H1 (cell line): ENCODE measurements around the gene FOXP2. TPM values are rescaled to one million over a fixed set of nuclear protein-coding genes. Genes with fewer than 3 reads are reported as not detected.

Source experiments
- CTCF ChIA-PET: fragments of 300-600 bp; sonication (Branson Sonifier 250); formaldehyde crosslinking; loops from one replicate; lab custom pipeline; 2021; ENCODE audit not compliant: partially characterized antibody; lab: Charles Lee
- POLR2A ChIA-PET: fragments of 300-600 bp; sonication (Branson Sonifier 250); formaldehyde crosslinking; loops from one replicate; lab custom pipeline; 2021; ENCODE audit warnings: inconsistent platforms; ENCODE audit not compliant: partially characterized antibody; lab: Charles Lee
- DNase-seq, 2 experiments: peaks; one replicate each; pipeline versions ENCODE4 v3.0.0 to v3.0.0-alpha.2; 2010 to 2022; ENCODE audit warnings: low spot score in 2 of 2, low read depth in 1 of 2, mixed read lengths in 1 of 2
- FAIRE-seq: peaks from 2 replicates; lab custom pipeline; 2011; peaks lifted over from hg19 to GRCh38; lab: Jason Lieb, UNC
- H2AFZ ChIP-seq: 2 replicates; pipeline ENCODE4 v1.8.1; 2012; ENCODE audit warnings: low read length, inconsistent platforms
- H2AK5ac ChIP-seq: 2 replicates; pipeline ENCODE4 v1.6.1; 2013; ENCODE audit warnings: low read depth, low read length
- H2BK120ac ChIP-seq: replicated peaks from 2 replicates; pipeline ENCODE3; 2013; ENCODE audit warnings: low read depth, low read length, inconsistent platforms
- H2BK12ac ChIP-seq: 2 replicates; pipeline ENCODE4 v1.6.1; 2013; ENCODE audit warnings: low read depth, low read length
- H2BK15ac ChIP-seq: 2 replicates; pipeline ENCODE4 v1.6.1; 2013; ENCODE audit warnings: low read length
- H2BK20ac ChIP-seq: 2 replicates; pipeline ENCODE4 v1.6.1; 2013; ENCODE audit warnings: low read length
- H2BK5ac ChIP-seq: 2 replicates; pipeline ENCODE4 v1.6.1; 2013; ENCODE audit warnings: low read depth, low read length
- H3K14ac ChIP-seq: 2 replicates; pipeline ENCODE4 v1.6.1; 2013; ENCODE audit warnings: inconsistent platforms; ENCODE audit not compliant: insufficient read length
- H3K18ac ChIP-seq: 2 replicates; pipeline ENCODE4 v1.6.1; 2013; ENCODE audit warnings: low read length; ENCODE audit errors: extremely low read depth
- H3K23ac ChIP-seq: 2 replicates; pipeline ENCODE4 v1.6.1; 2013; ENCODE audit warnings: inconsistent platforms; ENCODE audit not compliant: insufficient read length
- H3K23me2 ChIP-seq: 2 replicates; pipeline ENCODE4 v1.6.1; 2013; ENCODE audit warnings: low read depth, low read length
- H3K27ac ChIP-seq: 2 replicates; pipeline ENCODE4 v1.6.1; 2011; ENCODE audit warnings: low read depth, low read length, inconsistent platforms
- H3K27me3 ChIP-seq, 4 experiments: replicated peaks in 1 of 4; 1 replicate in 1 of 4; 2 replicates in 3 of 4; pipeline versions ENCODE4 v1.6.1 to v1.8.1; 2011 to 2013; ENCODE audit warnings: low read length in 3 of 4, mild to moderate bottlenecking in 3 of 4, inconsistent platforms in 2 of 4, mixed read lengths in 2 of 4, moderate library complexity in 1 of 4; ENCODE audit not compliant: control insufficient read depth in 3 of 4, insufficient read depth in 3 of 4; ENCODE audit errors: extremely low read depth in 1 of 4
- H3K36me3 ChIP-seq, 4 experiments: 2 replicates each; pipeline versions ENCODE4 v1.6.1 to v1.8.1; 2011 to 2013; ENCODE audit warnings: mild to moderate bottlenecking in 4 of 4, low read length in 3 of 4, moderate library complexity in 2 of 4, control low read depth in 1 of 4, inconsistent platforms in 1 of 4; ENCODE audit not compliant: insufficient read depth in 4 of 4, control insufficient read depth in 2 of 4
- H3K4ac ChIP-seq: replicated peaks from 2 replicates; pipeline ENCODE3; 2013; ENCODE audit warnings: low read length, low read depth, mixed read lengths, inconsistent platforms; ENCODE audit not compliant: insufficient read length
- H3K4me1 ChIP-seq, 4 experiments: replicated peaks in 1 of 4; 1 replicate in 1 of 4; 2 replicates in 3 of 4; pipeline versions ENCODE4 v1.6.1 to v1.8.1; 2011 to 2013; ENCODE audit warnings: low read length in 3 of 4, inconsistent platforms in 2 of 4, mixed read lengths in 1 of 4; ENCODE audit not compliant: insufficient read depth in 4 of 4, control insufficient read depth in 3 of 4
- H3K4me2 ChIP-seq, 2 experiments: 2 replicates each; pipeline versions ENCODE4 v1.6.1 to v1.8.1; 2011 to 2013; ENCODE audit warnings: low read depth in 2 of 2, low read length in 2 of 2, control low read depth in 1 of 2, inconsistent platforms in 1 of 2, mild to moderate bottlenecking in 1 of 2; ENCODE audit not compliant: insufficient read depth in 1 of 2
- H3K4me3 ChIP-seq, 4 experiments: fragments of 200-600, 300-600 bp in 1 of 4; sonication (generic), shearing (Covaris generic), sonication (Bioruptor Twin) in 1 of 4; 2 replicates each; pipeline versions ENCODE4 v1.5.1 to v1.8.1; 2011 to 2016; ENCODE audit warnings: low read length in 4 of 4, low read depth in 3 of 4, control low read depth in 2 of 4, inconsistent platforms in 2 of 4, mild to moderate bottlenecking in 2 of 4, mixed read lengths in 1 of 4, moderate library complexity in 1 of 4; ENCODE audit not compliant: insufficient read depth in 2 of 4; ENCODE audit errors: extremely low read depth in 1 of 4
- H3K56ac ChIP-seq: replicated peaks from 2 replicates; pipeline ENCODE3; 2013; ENCODE audit warnings: low read depth, mild to moderate bottlenecking, mixed read lengths, low read length, inconsistent platforms; ENCODE audit not compliant: insufficient read length
- H3K79me1 ChIP-seq: 2 replicates; pipeline ENCODE4 v1.6.1; 2013; ENCODE audit warnings: low read depth, low read length, control low read depth
- H3K79me2 ChIP-seq, 2 experiments: 2 replicates each; pipeline versions ENCODE4 v1.6.1 to v1.8.1; 2012 to 2013; ENCODE audit warnings: low read length in 2 of 2, mild to moderate bottlenecking in 2 of 2, inconsistent platforms in 1 of 2; ENCODE audit not compliant: insufficient read depth in 2 of 2, control insufficient read depth in 1 of 2
- H3K9ac ChIP-seq, 4 experiments: replicated peaks in 1 of 4; 1 replicate in 1 of 4; 2 replicates in 3 of 4; pipeline versions ENCODE4 v1.6.1 to v1.8.1; 2011 to 2013; ENCODE audit warnings: low read depth in 3 of 4, low read length in 3 of 4, control low read depth in 2 of 4, mild to moderate bottlenecking in 2 of 4, moderate library complexity in 2 of 4, inconsistent platforms in 1 of 4; ENCODE audit errors: extremely low read depth in 1 of 4
- H3K9me3 ChIP-seq, 2 experiments: 2 replicates each; pipeline versions ENCODE4 v1.6.1 to v1.8.1; 2012 to 2013; ENCODE audit warnings: mild to moderate bottlenecking in 2 of 2, moderate library complexity in 2 of 2, control low read depth in 1 of 2, inconsistent platforms in 1 of 2, low read depth in 1 of 2, low read length in 1 of 2, mixed read lengths in 1 of 2; ENCODE audit not compliant: insufficient read depth in 2 of 2
- H4K20me1 ChIP-seq, 2 experiments: replicated peaks in 1 of 2; 2 replicates each; pipeline versions ENCODE3 to v1.8.1; 2011 to 2013; ENCODE audit warnings: inconsistent platforms in 2 of 2, low read length in 2 of 2, mild to moderate bottlenecking in 1 of 2; ENCODE audit not compliant: insufficient read depth in 2 of 2, control insufficient read depth in 1 of 2
- H4K5ac ChIP-seq: 2 replicates; pipeline ENCODE4 v1.6.1; 2013; ENCODE audit warnings: low read length, low read depth, mixed read lengths, inconsistent platforms; ENCODE audit not compliant: insufficient read length
- H4K8ac ChIP-seq: 2 replicates; pipeline ENCODE4 v1.8.0; 2013; ENCODE audit warnings: mild to moderate bottlenecking, moderate library complexity, low read length, inconsistent platforms; ENCODE audit not compliant: insufficient read depth; ENCODE audit errors: extremely low read depth
- H4K91ac ChIP-seq: replicated peaks from 2 replicates; pipeline ENCODE3; 2013; ENCODE audit warnings: low read length, mixed read lengths, inconsistent platforms; ENCODE audit not compliant: insufficient read length
- RNF2 ChIP-seq: fragments of 200-900, 300-1000 bp; sonication (generic); IDR thresholded peaks from 2 replicates; pipeline ENCODE4 v1.7.1; 2016; ENCODE audit warnings: borderline replicate concordance, low read depth, mild to moderate bottlenecking, antibody characterized with exemption, low read length; ENCODE audit not compliant: poor library complexity, severe bottlenecking; ENCODE audit errors: missing control alignments
- WGBS, 2 experiments: shearing (Covaris generic) in 1 of 2; methylation state at CpG; one replicate each; pipeline versions ENCODE4 v1.1.6 to v1.1.7; 2013 to 2015; ENCODE audit warnings: low lambda C conversion rate in 2 of 2, mixed read lengths in 2 of 2, inconsistent platforms in 1 of 2, low coverage in 1 of 2, missing lambda C conversion rate in 1 of 2; ENCODE audit not compliant: insufficient replicate concordance in 2 of 2, insufficient coverage in 1 of 2, insufficient read length in 1 of 2; ENCODE audit errors: extremely low coverage in 1 of 2, missing lambda C conversion rate in 1 of 2; 5-methylcytosine and 5-hydroxymethylcytosine counted together
- polyA plus RNA-seq, 7 experiments: library from polyadenylated mRNA; depleted of rRNA in 3 of 7; stranded (reverse) in 5 of 7; unstranded in 2 of 7; fragments of >200 nt in 5 of 7; fragments of 200-250 nt in 2 of 7; gene quantifications; 1 replicate in 5 of 7; 2 replicates in 1 of 7; 4 replicates in 1 of 7; pipeline versions ENCODE4 v1.2.1 to v1.2.3, GENCODE V29; 2011 to 2013; ENCODE audit warnings: missing spikeins in 2 of 7, mixed read lengths in 2 of 7
- total RNA-seq: library from RNA; stranded (reverse); fragmentation: NEBNext Ultra II Directional; extraction: Animal tissue kit (Norgen Biotek cat#: 25700); gene quantifications from 2 replicates; pipeline ENCODE4 v1.2.1, GENCODE V29; 2021
- TF ChIP-seq, protein P1 (sequence below): IDR thresholded peaks from 2 replicates; pipeline ENCODE4 v1.6.1; 2012; ENCODE audit warnings: low read length, inconsistent platforms

The FOXP2 gene
- total and polyA plus RNA-seq, 2 of the 8 experiments (the other 6 are each of a cell fraction or from before 2014, with no cell fraction given) = 0.09 to 0.43 TPM

DNA sequence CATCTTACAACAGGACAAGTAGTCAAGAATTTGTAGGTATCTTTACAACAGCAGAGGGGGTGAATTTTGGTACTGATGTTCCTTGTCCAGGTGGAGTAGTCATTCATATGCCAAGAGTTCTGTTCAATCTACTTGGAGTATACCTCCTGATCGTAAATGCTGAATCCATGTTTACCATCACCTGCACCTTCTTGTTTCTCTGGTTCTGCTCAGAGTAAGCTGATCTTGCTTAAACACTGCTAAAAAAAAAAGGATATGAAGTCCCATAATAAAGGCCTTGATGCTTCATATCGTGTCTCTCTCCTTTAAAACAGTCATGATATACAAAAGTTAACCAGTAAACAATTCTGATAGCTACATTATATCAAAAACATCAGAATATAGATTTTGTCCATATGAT, 45.3 kb upstream of the FOXP2 start:
- Histone ChIP-seq H3K36me3 (no peaks in the 10 kb centered on the region), H2BK5ac (no peak overlapping the region), H3K23me2 (no peaks in the 10 kb centered on the region), H2AFZ (peak overlapping the region; percentile 8; the same call in 1 of the 2 replicates), H4K8ac (no peak overlapping the region), H3K27me3 (no peaks in the 10 kb centered on the region), H3K79me2 (no peaks in the 10 kb centered on the region), H2BK20ac (no peak overlapping the region), H3K27ac (no peak overlapping the region), H3K9ac (no peak overlapping the region), H2BK12ac (no peak overlapping the region), H3K4me3 (no peak overlapping the region), H3K9me3 (no peaks in the 10 kb centered on the region), H3K56ac (no peak overlapping the region), H2BK120ac (no peak overlapping the region), H4K91ac (no peak overlapping the region), H3K18ac (no peak overlapping the region), H3K23ac (no peak overlapping the region), H3K14ac (no peak overlapping the region), H3K4me2 (no peak overlapping the region), H4K20me1 (no peaks in the 10 kb centered on the region), H3K79me1 (no peaks in the 10 kb centered on the region), H3K4me1 (peaks cover 0 to 2% (median 0%) of the 10 kb centered on the region in 4 experiments; a peak in 1 of 7 replicates), H2AK5ac (no peak overlapping the region), H2BK15ac (no peak overlapping the region), H4K5ac (no peak overlapping the region), H3K4ac (no peak overlapping the region)
- FAIRE-seq = no peak
- WGBS, 2 experiments = 91% methylated on average over 2 of the region's 2 CpGs; no CpG with 5 or more reads in 1 of the 2 experiments
- ChIA-PET CTCF (interaction anchor here (0.7 to 1.2 kb wide), 2 partner anchors 9 to 1338 kb away, joined by 3 read pairs; no protein-coding TSS in a partner anchor), POLR2A (no interaction called here)
- TF ChIP-seq, protein P1, sequence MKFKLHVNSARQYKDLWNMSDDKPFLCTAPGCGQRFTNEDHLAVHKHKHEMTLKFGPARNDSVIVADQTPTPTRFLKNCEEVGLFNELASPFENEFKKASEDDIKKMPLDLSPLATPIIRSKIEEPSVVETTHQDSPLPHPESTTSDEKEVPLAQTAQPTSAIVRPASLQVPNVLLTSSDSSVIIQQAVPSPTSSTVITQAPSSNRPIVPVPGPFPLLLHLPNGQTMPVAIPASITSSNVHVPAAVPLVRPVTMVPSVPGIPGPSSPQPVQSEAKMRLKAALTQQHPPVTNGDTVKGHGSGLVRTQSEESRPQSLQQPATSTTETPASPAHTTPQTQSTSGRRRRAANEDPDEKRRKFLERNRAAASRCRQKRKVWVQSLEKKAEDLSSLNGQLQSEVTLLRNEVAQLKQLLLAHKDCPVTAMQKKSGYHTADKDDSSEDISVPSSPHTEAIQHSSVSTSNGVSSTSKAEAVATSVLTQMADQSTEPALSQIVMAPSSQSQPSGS = no peak
- TF ChIP-seq RNF2 = no peak
- no peak for DNase-seq
